ENCODE results near the gene AUTS2.
"Not testable (repeated sequence)": the region's sequence is repeated elsewhere in the genome, so short reads cannot be mapped to it uniquely, and the experiment has no call there.

The AUTS2 gene

GRCh38 chr7:70799841-70800405, 1201.6 kb downstream of the AUTS2 start:
- H3K4me1 ChIP-seq (ENCODE audit: insufficient read depth, low read length), result no peaks in the 10 kb centered on the region
- H3K27ac ChIP-seq (ENCODE audit: low read length), result no peak overlapping the region
- no peak overlapping the region for H3K9ac ChIP-seq (ENCODE audit: low read depth, low read length)
- H3K27me3 ChIP-seq (ENCODE audit: insufficient read depth, low read length), result no peaks in the 10 kb centered on the region
- no peak overlapping the region for H3K4me3 ChIP-seq (ENCODE audit: low read length)
- H3K36me3 ChIP-seq (ENCODE audit: insufficient read depth, low read depth, low read length), result no peaks in the 10 kb centered on the region
- H3K9me3 ChIP-seq (ENCODE audit: insufficient read depth, low read depth, low read length), result peaks cover 4% of the 10 kb centered on the region; the same call in 1 of the 2 replicates

GRCh38 chr7:70805360-70805759, 1207.1 kb downstream of the AUTS2 start:
- no peaks in the 10 kb centered on the region for H3K36me3 ChIP-seq (ENCODE audit: insufficient read depth, low read depth, low read length)
- H3K27ac ChIP-seq (ENCODE audit: low read length), result no peak overlapping the region
- H3K9me3 ChIP-seq (ENCODE audit: insufficient read depth, low read depth, low read length), result no peaks in the 10 kb centered on the region
- no peaks in the 10 kb centered on the region for H3K27me3 ChIP-seq (ENCODE audit: insufficient read depth, low read length)
- H3K4me3 ChIP-seq (ENCODE audit: low read length), result no peak overlapping the region
- no peak overlapping the region for H3K9ac ChIP-seq (ENCODE audit: low read depth, low read length)
- no peaks in the 10 kb centered on the region for H3K4me1 ChIP-seq (ENCODE audit: insufficient read depth, low read length)

GRCh38 chr7:70807650-70808049, 1209.4 kb downstream of the AUTS2 start:
- Histone ChIP-seq H3K4me1 (ENCODE audit: insufficient read depth, low read length) (no peaks in the 10 kb centered on the region), H3K27me3 (ENCODE audit: insufficient read depth, low read length) (no peaks in the 10 kb centered on the region), H3K9ac (ENCODE audit: low read depth, low read length) (no peak overlapping the region), H3K4me3 (ENCODE audit: low read length) (no peak overlapping the region), H3K9me3 (ENCODE audit: insufficient read depth, low read depth, low read length) (no peaks in the 10 kb centered on the region), H3K36me3 (ENCODE audit: insufficient read depth, low read depth, low read length) (no peaks in the 10 kb centered on the region), H3K27ac (ENCODE audit: low read length) (no peak overlapping the region)

GRCh38 chr7:70808876-70809275, 1210.6 kb downstream of the AUTS2 start:
- Histone ChIP-seq H3K27me3 (ENCODE audit: insufficient read depth, low read length) (no peaks in the 10 kb centered on the region), H3K4me3 (ENCODE audit: low read length) (no peak overlapping the region), H3K4me1 (ENCODE audit: insufficient read depth, low read length) (no peaks in the 10 kb centered on the region), H3K9ac (ENCODE audit: low read depth, low read length) (no peak overlapping the region), H3K36me3 (ENCODE audit: insufficient read depth, low read depth, low read length) (no peaks in the 10 kb centered on the region), H3K27ac (ENCODE audit: low read length) (no peak overlapping the region), H3K9me3 (ENCODE audit: insufficient read depth, low read depth, low read length) (no peaks in the 10 kb centered on the region)

- no peaks in the 10 kb centered on the region for H3K27me3 ChIP-seq (ENCODE audit: insufficient read depth, low read length)
- no peak overlapping the region for H3K9ac ChIP-seq (ENCODE audit: low read depth, low read length)
- H3K9me3 ChIP-seq (ENCODE audit: insufficient read depth, low read depth, low read length), result no peaks in the 10 kb centered on the region
- H3K4me3 ChIP-seq (ENCODE audit: low read length), result no peak overlapping the region
- no peaks in the 10 kb centered on the region for H3K4me1 ChIP-seq (ENCODE audit: insufficient read depth, low read length)
- no peak overlapping the region for H3K27ac ChIP-seq (ENCODE audit: low read length)
- no peaks in the 10 kb centered on the region for H3K36me3 ChIP-seq (ENCODE audit: insufficient read depth, low read depth, low read length)
Observed at GRCh38 chr7:70810558-70811139, 1212.4 kb downstream of the AUTS2 start.

- Histone ChIP-seq H3K9me3 (ENCODE audit: insufficient read depth, low read depth, low read length) (no peaks in the 10 kb centered on the region; the same call in 1 of the 2 replicates), H3K4me3 (ENCODE audit: low read length) (no peak overlapping the region), H3K9ac (ENCODE audit: low read depth, low read length) (no peak overlapping the region), H3K27me3 (ENCODE audit: insufficient read depth, low read length) (no peaks in the 10 kb centered on the region), H3K27ac (ENCODE audit: low read length) (no peak overlapping the region), H3K36me3 (ENCODE audit: insufficient read depth, low read depth, low read length) (no peaks in the 10 kb centered on the region), H3K4me1 (ENCODE audit: insufficient read depth, low read length) (no peaks in the 10 kb centered on the region)
Observed at GRCh38 chr7:70812511-70812910, 1214.2 kb downstream of the AUTS2 start.

- H3K27ac ChIP-seq (ENCODE audit: low read length); H3K9me3 ChIP-seq (ENCODE audit: insufficient read depth, low read depth, low read length); H3K9ac ChIP-seq (ENCODE audit: low read depth, low read length); H3K27me3 ChIP-seq (ENCODE audit: insufficient read depth, low read length); H3K4me1 ChIP-seq (ENCODE audit: insufficient read depth, low read length); H3K36me3 ChIP-seq (ENCODE audit: insufficient read depth, low read depth, low read length); H3K4me3 ChIP-seq (ENCODE audit: low read length): not testable (repeated sequence)
Observed at GRCh38 chr7:70822490-70822889, 1224.2 kb downstream of the AUTS2 start.

GRCh38 chr7:70829221-70830059, 1231.2 kb downstream of the AUTS2 start:
- peak overlapping the region; percentile 43; the same call in 1 of the 2 replicates for H3K9ac ChIP-seq (ENCODE audit: low read depth, low read length)

GRCh38 chr7:70830060-70830395, 1231.8 kb downstream of the AUTS2 start:
- Histone ChIP-seq H3K4me3 (ENCODE audit: low read length) (no peak overlapping the region), H3K9ac (ENCODE audit: low read depth, low read length) (no peak overlapping the region), H3K27ac (ENCODE audit: low read length) (no peak overlapping the region), H3K27me3 (ENCODE audit: insufficient read depth, low read length) (peaks cover 7% of the 10 kb centered on the region; the same call in 1 of the 2 replicates), H3K4me1 (ENCODE audit: insufficient read depth, low read length) (peaks cover 7% of the 10 kb centered on the region; the same call in 1 of the 2 replicates), H3K36me3 (ENCODE audit: insufficient read depth, low read depth, low read length) (no peaks in the 10 kb centered on the region), H3K9me3 (ENCODE audit: insufficient read depth, low read depth, low read length) (peaks cover 4% of the 10 kb centered on the region)

More at GRCh38 chr7:70829221-70830059, 1231.2 kb downstream of the AUTS2 start:
- Histone ChIP-seq H3K9me3 (ENCODE audit: insufficient read depth, low read depth, low read length) (no peaks in the 10 kb centered on the region), H3K36me3 (ENCODE audit: insufficient read depth, low read depth, low read length) (no peaks in the 10 kb centered on the region), H3K4me1 (ENCODE audit: insufficient read depth, low read length) (peaks cover 7% of the 10 kb centered on the region; the same call in 1 of the 2 replicates), H3K4me3 (ENCODE audit: low read length) (peak overlapping the region; percentile 38; the same call in 1 of the 2 replicates), H3K27ac (ENCODE audit: low read length) (no peak overlapping the region), H3K27me3 (ENCODE audit: insufficient read depth, low read length) (peaks cover 7% of the 10 kb centered on the region; the same call in 1 of the 2 replicates)

GRCh38 chr7:70830426-70830825, 1232.2 kb downstream of the AUTS2 start:
- H3K9ac ChIP-seq (ENCODE audit: low read depth, low read length), result no peak overlapping the region

GRCh38 chr7:70833726-70834125, 1235.5 kb downstream of the AUTS2 start:
- Histone ChIP-seq H3K4me3 (ENCODE audit: low read length) (no peak overlapping the region), H3K36me3 (ENCODE audit: insufficient read depth, low read depth, low read length) (no peaks in the 10 kb centered on the region), H3K4me1 (ENCODE audit: insufficient read depth, low read length) (peaks cover 7% of the 10 kb centered on the region; the same call in 1 of the 2 replicates), H3K27ac (ENCODE audit: low read length) (no peak overlapping the region), H3K9ac (ENCODE audit: low read depth, low read length) (no peak overlapping the region), H3K27me3 (ENCODE audit: insufficient read depth, low read length) (peaks cover 7% of the 10 kb centered on the region; the same call in 1 of the 2 replicates), H3K9me3 (ENCODE audit: insufficient read depth, low read depth, low read length) (peaks cover 10% of the 10 kb centered on the region)

More at GRCh38 chr7:70830426-70830825, 1232.2 kb downstream of the AUTS2 start:
- Histone ChIP-seq H3K4me3 (ENCODE audit: low read length) (no peak overlapping the region), H3K27me3 (ENCODE audit: insufficient read depth, low read length) (peaks cover 7% of the 10 kb centered on the region; the same call in 1 of the 2 replicates), H3K36me3 (ENCODE audit: insufficient read depth, low read depth, low read length) (no peaks in the 10 kb centered on the region), H3K4me1 (ENCODE audit: insufficient read depth, low read length) (peaks cover 7% of the 10 kb centered on the region; the same call in 1 of the 2 replicates), H3K9me3 (ENCODE audit: insufficient read depth, low read depth, low read length) (peaks cover 8% of the 10 kb centered on the region), H3K27ac (ENCODE audit: low read length) (no peak overlapping the region)

Measured in iPS-20b (cell line).